EL (cell line): Measurements from ENCODE around the gene HES6.
A peak's percentile ranks its signal among the peaks of the same experiment; 100 is the strongest.
"Not testable (repeated sequence)": the region's sequence is repeated elsewhere in the genome, so short reads cannot be mapped to it uniquely, and the experiment has no call there.

Experiments used
- DNase-seq: peaks from one replicate; pipeline ENCODE4 v3.0.0-alpha.2; 2016

The HES6 gene

DNA sequence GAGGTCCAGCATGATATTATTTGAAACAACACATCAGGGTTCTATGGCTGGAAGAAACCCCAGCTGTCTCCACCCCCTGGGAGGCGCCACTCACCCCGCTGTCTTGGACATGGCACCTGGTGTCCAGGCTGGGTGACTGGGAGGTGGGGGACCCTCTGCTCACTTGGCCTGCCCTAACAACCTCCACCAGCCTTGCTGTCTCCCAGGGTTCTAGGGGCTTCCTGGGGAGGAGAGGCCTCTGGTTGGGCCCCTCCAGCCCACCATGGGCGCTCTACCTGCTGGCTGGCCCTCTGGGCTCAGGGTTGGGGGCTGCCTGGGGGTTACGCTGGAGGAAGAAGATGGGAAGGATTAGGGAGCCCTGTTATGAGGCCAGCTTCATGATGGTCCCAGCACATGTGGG, 32.3 kb upstream of the HES6 start:
- no peak for DNase-seq

DNA sequence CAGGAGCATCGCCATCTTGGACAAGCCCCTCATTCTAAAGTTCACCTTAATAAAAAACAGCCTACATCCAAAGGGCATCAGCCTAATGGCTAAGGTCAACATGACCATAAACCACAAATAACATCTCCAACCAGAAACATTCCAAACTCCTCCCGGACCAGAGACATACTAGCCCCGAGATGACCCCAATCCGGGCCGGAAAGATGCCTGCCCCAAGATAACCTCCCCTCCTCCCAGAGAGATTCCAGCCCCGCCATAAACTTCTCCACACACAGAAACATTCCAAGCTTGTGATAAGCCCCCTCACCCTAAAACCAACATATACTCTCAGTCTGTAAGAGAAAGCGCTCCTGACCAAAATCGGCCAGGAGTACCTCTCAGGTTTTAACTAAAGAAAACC, 31.8 kb upstream of the HES6 start:
- not testable (repeated sequence) for DNase-seq

DNA sequence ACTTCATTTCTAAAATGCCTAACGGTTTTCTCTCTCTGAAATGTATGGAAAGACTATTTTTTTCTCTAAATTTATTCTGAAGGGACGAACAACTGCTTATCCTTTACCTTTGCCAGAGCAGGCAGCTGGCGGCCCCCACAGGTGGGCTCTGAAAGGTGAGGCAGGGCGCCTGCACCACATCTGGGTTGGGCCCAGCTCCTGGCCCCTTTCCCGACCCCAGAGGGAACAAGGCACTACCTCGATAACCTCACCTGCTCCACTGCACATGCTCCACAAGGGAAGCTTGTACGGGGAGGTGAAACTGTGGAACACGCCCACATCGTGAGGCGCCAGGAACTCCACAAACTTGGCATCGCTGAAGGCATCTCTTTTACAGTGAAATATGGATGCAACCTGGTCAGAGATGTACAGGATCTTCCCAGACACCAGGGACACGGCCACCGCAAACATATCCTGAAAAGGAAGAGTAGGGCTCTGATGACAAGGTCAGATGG, 31.3 kb upstream of the HES6 start:
- no peak for DNase-seq

DNA sequence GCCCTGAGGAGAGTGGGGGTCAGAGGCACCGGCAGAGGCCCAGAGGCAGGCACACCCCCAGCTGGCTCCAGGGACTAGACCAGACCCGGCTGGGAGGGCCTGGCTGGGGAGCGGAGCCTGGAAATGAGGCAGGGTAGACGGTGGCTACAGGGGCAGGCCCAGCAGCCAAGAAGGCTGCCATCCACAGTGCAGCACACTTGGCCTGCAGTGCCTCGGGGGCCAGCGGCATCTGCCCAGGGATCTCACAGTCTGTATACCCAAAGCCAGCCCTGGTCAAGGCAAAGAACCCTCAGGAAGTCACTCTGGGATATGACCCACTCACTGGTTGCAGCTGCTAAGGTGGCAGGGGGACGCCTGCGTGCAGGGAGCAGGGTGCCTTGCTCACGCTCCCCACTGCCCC, 30.8 kb upstream of the HES6 start:
- no peak for DNase-seq

DNA sequence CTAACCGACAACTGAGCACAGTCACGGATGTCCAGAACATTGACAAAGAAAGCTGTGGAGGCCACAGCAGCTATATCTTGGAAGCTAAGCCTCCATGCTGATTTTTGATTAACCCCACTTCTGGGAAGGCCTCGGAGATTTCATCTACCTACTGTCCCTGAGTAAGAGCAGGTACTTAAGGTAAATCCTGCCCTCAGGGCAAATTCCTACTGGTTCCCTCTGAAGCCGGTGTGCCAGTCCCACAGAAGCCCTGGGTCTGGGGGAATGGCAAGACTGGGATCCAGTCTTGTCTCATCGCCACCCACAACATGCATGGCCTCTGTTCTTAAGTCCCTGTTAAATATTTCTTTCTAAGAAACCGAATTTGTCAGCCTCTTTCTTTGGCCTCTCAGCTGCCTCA, 29.9 kb upstream of the HES6 start:
- DNase-seq: no peak

DNA sequence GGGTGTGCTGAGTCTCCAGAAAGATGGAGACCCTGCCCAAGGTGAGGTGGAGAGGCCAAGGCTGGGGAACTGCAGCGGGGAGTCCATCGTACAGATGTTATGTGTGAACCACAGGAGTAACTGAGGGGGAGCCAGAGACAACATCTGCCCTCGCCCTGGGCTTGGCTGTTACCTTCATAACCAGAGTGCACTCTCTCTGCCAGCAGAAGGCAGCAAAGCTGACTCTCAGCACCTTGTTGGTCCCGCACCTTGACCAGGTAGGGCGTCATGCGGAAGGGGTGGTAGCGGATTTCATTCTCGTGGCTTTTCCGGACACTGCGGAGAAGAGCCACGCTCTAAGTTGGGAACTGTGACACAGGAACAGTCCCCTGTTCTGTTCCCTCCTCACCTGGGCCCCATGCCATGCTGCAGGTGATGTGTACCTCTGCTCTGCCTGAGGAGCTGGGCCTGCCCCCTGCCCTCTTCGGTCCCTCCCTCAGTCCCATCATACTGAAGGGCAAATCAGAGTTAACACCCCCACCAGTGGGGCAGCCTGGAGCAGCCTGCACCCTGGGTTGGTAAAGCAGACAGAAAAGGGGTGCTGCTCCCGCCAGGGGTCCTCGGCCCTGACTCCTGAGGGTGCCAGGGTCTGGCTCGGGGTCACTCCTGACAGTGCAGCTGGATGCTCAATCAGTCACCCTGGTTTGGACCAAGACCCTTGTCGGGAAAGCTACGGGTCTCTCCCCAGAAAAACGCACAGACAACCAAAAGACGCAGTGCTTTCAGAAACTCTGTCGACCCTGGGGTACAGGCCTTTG, 28.2 kb upstream of the HES6 start:
- DNase-seq: no peak

DNA sequence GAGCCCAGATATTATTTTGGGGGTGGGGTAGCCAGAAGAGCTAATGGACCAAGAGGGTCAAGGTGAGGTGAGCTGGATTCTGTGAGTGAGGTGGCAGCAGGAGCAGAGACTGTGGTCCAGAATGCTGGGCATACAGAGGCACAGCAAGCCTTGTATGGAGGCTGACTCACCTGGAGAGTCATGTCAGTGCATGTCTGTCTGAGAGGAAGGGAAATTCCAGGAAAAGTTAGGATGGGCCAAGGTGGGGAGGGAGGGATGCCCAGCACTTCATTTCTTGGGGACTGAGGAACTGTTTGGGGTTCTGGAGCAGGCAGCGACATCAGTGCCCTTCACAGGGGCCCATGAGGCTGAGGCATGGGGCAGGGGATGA, 27.5 kb upstream of the HES6 start:
- DNase-seq: no peak

DNA sequence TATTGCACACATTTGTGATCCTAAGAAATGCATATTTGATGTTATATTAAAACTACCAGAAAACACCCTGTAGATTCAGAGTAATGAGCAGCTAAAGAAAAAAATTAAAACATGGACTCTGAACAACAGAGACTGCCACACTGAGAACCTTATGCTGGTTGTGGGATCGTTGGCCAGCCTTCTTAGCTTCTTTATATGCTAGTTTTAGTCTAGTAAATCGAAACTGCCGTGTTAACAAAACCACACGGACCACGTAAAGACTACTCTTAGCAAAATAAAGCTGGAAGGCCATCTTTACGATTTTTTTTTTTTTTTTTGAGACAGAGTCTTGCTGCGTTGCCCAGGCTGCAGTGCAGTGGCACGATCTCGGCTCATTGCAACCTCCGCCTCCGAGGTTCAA, 25.8 kb upstream of the HES6 start:
- no peak for DNase-seq

DNA sequence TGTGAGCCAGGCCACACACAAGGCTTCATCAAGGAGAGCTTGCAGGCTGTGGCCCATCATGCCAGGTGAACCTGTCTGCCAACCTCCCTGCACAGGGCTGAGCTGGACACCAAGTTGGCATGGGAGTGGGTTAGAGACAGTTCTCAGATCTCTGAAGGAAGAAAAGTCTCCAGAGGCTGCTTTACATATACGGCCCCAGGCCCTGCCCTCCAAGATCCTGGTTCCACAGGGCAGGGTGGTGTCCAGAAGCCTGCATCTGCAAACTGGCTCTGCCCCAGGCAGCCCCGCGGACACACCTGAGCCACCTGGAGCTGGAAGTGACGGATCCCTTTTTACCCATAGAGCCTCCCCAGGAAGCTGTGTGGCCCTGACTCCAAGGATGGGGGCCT, 24.2 kb upstream of the HES6 start:
- DNase-seq: no peak

DNA sequence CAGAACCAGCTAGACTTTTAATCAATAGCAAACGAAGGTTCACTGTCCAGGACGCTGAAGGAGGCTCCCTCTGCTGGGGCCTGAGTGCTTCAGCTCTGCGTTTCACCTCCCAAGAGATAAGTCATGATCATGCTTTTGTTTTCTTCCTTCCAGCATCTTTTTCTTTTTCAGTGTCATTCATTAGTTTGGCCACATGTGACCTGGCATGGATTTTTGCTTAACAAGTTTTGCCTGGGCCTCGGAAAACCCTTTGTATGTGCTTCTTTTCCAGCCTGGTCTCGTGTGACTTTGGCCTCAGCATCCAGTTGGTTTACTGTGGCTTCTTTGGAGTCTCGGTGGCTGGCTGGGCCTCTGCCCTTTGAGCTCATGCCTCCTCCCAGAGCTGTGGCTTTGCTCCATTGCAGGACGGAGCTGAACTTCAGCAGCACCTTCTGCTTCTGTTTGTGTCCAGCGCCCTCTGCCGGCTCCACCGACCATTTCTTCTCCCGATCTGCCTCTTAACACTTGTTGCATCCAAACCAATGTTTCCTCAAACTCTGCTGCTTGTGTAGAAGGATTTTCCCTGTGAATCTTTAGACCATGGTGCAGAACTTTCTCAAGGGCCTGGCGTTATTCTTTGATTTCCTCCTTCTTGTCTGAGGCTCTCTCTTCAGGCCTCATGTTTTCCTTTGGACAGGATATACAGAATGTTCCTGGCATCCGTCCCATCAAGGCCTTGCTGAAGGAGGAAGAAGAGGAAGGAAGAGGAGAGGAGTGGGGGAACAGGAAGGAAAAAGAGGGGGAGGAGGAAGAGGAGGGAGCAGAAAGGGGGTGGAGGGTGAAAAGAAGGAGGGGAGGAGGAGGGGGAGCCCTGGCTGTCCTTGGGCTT, 23.6 kb upstream of the HES6 start:
- DNase-seq: peak; percentile 87

DNA sequence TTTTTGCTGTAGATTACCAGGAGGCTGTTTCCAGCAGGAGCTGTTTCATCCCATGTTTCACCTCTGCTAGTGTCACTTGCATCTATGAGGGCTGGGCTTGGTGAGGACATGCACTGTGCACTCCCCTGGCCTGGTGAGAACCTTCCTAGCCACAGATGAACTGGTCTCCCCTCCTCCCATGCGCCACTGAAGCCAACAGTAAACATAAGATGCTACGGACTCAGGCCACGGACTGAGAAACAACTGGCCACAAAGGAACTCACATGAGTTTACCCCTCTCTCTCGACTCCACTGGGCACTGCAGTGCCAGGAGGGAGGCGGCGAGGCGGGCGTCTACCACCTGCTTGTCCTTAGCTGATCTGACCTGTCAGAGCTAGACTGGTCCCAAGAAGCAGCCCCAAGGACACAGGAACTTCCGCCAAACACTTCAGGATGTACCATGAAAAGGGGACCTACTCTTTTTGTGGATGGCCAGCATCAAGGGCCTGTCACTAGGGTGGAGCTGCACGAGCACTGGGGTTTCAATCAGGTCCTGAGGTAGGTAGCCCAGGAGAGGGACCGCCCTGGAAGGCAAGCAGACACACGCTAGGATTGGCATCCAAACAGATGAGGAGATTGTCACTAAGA, 22.8 kb upstream of the HES6 start:
- no peak for DNase-seq

DNA sequence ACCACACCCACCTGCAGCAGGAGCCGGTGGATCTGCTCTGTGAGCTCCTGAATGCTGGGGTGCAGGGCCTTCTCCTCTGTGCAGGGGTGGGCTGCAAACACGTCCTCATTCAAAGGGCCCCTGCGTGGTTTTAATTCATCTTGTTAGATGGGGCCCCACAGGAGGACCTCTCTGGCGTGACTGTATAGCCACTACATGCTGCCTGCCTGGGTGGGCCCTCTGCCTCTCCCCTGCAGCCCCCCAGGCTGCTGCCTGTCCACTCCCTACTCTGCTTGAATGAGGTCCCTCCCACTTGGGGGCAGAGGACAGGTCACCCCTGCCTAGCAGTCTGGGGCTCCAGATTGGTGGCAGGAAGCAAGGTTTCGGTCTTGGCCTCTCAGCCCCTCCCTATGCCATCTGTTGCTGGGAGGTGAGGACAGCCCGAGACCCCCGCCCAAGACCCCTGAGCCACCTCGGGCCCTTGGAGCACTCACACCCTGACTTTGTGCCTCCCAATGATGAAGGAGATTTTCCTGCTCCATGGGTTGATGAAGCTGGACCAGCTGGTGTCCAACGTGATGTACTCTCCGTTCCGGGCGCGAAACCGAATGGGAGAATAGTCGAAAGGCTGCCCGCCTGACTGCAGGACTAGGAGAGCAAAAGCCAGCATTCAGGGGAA, 22.0 kb upstream of the HES6 start:
- DNase-seq: no peak

DNA sequence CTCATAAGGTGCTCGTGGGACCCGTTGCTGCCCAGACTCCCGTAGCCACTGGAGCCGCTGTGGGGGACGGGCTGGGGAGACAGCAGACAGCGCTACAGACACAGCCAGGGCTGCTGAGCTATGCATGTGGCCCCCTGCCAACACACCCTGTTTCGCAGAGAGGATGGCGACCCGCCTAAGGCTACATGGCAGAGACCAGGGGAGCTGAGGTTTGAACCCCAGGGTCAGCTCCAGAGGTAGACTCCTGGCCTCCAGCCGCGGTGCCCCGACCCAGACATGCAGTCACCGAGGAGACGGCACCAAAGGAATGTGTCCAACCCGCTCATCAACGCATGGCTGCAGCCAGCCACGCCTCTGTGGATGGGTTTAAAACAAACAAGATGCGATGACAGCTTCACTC, 21.0 kb upstream of the HES6 start:
- DNase-seq: no peak

DNA sequence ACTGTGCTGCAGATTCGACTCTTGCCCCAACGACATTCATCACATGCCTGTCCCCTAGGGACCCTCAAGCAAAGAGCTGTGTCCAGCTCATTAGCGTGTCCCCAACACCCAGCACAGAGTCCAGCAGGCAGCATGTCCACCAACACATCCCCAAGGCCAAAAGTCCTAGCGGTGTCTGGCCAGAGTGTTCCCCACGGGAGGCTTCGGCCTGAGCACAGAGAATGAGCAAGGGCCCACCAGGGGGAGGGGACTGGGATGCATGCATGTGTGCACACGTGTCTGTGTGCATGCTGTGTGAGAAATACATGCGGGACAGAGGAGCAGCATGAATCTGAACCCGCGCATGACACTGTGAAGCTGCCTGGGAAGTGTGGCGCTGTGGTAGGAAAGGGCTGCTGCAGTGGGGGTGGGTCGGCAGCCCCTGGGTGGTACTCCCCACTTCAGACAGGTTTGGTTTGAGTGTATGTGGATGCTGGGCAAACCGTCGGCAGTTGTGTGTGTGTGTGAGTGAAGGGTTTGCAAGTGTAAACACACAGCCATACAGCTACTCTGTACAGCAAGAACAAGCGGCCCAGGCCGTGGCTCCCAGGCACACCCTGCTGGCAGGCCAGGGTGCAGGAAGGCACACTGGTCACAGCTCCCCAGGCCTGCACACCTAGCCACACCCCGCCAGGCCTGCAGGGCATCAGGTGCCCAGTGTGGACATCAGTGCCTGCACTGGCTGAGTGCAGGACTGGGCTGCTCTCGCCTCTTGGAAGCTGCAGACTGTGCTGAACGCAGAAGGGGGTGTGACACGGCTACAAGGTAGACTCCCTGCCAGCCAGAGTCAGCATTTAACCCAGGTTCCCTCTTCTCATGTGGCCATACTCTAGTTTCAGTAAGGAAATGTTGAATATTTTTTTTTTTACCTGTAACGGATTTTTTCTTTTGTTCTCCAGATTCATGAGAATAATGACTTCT, 19.5 kb upstream of the HES6 start:
- DNase-seq: no peak

DNA sequence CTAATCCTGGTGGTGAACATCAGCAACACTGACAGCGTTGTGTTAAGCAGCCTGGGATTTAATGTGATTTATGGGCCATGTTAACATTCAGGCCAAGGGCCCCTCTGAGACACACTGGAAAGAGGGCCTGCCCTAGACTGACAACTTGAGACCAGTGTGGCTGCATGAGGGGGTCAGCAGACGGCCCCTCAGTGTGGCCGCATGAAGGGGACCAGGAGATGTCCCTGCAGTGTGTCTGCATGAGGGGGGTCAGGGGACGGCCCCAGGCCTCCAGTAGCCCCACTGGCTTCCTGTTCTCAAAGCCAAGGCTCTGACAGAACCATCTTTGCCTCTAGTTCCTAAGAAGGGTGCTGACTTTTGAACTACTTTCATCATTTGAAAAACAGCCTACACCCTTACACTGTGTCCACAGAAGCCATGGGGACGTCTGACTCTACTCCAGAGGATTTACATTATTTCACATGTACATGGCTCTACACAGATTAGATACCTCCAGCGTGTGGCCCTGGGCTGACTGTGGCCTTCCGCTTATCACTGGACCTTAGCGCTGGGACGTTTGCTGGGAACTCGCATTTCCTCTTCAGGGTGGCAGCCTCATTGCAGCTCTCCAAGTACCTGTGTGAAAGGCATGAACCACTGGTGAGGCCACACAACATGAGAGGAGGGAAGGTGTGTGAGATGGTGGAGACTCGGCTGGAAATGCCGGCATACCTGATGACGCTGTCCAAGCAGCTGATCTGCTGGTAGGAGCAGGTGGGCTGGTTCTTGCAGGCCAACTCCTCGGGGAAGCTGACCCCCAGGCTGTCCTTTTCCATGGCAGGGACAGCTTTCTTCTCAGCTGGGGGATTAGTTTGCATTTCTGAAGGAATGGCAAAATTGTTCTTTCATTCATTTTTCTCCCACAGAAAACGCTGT, 18.2 kb upstream of the HES6 start:
- DNase-seq: no peak

DNA sequence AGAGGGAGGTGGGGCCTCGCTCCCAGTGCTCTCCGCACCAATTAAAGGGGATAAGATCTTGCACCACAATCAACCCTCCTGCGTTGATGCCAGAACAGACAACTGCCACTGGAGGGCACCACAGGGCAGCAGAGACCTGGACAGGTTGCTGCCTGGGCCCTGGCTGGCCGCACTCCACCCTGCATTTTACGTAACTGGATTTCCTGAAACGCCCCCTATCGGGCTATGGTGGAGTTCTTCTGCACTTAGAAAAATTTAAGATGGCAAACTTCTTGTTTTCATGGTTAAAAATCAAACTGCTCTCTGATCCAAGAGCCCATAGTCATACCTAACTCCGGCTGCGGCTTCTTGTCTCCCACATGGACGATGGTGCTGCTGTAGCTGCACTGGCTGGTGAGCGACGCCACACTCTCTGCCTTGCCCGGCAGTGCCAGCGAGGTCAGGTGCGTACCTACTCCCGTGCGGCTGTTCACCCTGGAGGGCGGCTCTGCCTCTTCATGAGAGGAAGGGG, 16.8 kb upstream of the HES6 start:
- DNase-seq: peak; percentile 79

DNA sequence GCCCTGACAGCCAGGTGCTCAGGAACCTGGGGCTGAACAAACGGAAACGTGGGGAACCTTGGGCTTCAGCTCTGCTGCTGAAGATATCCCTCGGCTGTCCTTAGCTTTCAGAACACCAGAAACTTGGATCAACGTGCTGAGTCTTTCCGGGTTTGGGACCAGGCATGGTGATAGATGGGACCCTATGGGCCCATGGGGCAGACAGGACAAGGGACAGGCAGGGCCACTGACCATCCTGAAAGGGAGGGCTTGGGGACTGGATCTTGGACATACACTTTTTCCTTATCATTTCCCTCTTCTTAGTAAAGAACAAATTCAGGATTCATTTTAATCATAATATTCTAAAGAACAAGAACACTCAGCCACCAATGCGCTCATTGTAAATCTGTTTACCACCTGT, 16.3 kb upstream of the HES6 start:
- no peak for DNase-seq

DNA sequence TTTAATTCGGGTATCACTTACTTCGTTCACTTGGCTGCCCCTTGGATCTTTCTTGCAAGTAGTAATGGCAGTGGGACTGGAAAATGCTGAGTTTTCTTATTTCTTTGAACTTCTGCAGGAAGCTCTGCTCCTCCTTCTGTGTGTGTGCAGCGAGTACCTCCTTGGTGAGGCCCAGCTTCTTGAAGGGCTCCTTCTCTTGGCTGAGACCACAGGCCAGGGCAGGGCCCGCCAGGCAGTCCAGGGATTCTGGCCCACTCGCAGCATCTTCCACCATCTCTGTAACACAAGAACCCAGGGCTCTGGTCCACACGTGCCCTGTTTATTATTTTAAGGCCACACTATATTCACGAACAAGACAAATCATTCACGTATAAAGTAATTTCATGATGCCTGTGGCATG, 15.8 kb upstream of the HES6 start:
- no peak for DNase-seq

DNA sequence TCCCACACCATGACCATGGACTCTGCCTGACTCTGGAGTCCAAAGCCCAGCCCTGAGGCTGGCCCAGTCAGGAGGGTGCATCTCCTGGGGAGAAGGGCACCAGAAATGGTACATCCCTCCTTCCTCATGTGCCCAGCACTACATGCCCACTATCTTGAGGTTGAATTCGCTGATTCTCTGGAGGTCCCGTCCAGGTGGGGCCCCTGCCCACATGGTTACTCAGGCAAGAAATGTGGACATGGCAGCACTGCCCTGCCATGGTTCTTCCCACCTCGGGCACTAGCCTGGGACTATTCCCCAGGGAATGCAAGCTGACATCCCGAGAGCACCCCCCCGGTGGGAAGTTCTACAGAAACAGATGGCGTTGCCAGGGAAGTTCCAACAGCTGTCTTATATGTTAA, 15.3 kb upstream of the HES6 start:
- DNase-seq: no peak

DNA sequence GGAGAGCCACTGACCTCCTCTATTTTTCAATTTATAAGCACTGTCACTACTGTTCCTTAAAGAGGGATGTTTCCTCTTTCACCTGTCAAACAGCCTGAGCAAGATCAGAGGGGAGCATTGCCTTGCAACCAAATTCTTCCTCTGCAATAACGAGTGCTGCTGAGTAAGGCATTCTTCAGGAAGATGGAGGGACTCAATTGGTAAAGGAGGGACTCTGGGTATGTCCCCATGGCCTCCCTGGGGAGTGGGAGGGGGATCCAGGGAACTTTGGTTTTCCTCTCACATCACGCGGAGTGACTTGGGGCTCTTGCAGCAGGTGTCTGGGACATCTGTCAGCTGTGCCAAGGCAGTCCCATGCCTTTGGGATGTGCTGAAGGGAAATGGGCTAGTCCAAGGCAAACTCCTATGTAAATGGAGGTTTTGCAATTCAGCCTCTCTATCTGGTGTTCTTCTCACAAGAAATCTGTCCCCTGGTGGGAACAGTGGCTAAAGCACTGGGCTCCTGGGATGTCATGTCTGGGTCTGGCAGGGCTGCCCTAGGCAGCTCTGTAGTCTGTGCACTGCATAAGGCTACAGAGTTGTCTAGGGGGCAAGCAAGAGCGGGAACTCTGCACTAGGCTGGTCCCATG, 14.4 kb upstream of the HES6 start:
- no peak for DNase-seq
